ENCODE results near the gene TNFRSF25.
"Not testable (repeated sequence)": the region's sequence is repeated elsewhere in the genome, so short reads cannot be mapped to it uniquely, and the experiment has no call there.

TNFRSF25 gene

DNA sequence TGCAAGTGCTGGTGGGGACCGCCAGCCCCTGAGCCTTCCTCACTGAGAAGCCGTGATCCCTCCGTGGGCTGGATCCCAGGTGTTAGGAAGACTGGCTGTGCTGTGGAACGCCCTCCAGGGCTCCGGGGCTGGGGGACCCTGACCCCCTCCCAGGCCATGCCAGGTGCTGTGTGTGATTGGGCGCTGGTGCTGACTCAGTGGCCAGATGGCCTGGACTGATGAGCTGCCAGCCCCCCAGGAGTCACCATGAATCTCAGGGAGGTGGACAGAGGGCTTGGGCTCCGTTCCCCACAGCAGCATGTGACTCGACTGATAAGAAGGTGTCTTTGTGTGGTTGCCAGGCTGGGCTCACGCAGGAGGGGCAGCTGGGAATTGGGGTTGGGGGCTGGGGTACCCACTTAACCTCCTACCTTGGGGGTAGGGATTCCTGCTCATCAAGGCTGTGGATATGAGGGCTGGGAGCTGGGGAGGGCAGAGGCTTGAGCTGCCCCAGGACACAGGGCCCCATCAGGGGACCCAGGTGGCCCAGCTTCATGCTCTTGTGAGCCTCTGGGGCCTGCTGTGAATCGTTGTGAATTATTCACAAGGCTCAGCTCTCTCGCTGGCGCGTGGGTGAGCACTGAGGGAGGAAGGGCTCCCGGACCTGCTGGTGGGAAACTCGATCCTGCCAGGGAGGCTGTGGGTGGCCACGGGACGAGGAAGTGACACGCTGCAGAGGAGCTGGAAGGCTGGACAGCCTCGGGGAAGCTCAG is 36.1 kb downstream of the TNFRSF25 start:
- DNase-seq = not testable (repeated sequence)

DNA sequence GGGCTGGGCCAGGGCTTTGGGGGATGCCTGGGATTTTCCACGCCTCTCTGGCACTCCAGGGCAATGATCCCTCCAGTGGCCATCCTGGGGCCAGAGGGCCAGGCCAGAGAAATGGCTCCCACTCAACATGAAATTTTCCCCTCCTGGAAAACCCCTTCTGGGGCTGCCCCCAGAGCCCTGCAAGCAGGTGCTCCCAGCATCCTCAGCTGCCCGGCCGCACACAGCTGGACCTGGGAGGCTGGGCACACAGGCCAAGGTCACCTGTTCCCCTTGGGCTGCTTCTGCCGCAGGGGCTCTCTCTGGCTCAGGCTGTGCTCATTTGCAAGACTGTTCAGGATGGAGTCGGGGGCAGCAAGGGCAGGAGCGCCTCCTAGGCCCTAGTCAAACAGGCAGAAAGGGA is 37.5 kb downstream of the TNFRSF25 start:
- DNase-seq = not testable (repeated sequence)

DNA sequence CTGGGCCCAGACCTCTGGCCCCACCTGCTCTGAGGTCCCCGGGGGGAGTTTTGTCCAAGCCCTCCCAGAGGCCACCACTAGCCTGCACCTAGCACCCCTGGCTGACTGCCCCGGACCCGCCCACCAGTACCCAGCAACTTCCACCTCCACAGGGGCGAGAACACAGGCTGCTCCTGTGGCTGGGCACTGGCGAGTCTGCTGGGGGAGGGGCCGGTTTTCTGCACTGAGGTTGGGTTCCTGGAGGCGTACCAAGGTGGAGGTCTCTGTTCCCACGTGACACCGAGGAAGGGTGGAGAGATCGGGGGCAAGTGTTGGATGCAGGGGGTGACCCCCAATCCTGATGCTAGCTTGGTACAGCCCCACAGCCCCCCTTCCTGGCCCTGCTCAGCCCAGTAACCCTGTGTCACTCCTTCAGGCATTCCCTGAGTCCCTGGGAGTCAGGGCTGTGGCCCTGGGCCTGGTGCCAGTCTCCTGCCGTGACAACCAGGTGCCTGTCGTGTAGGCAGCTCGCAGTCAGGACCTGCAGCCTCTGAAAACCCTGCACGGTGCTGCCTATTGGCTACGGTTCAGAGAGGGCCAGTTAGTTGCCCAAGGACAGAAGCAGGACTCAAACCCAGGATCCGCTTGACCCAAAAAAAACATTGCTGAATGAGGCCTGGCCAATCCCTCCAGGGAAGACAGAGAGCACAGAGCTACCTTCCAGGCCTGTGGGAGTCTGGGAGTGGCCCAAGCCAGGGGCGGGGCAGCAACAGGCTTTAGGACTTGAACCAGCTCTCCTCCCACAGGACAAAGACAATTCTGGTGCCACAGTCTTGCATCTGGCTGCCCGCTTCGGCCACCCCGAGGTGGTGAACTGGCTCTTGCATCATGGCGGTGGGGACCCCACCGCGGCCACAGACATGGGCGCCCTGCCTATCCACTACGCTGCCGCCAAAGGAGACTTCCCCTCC is 38.3 kb downstream of the TNFRSF25 start:
- DNase-seq = peak; percentile 38

DNA sequence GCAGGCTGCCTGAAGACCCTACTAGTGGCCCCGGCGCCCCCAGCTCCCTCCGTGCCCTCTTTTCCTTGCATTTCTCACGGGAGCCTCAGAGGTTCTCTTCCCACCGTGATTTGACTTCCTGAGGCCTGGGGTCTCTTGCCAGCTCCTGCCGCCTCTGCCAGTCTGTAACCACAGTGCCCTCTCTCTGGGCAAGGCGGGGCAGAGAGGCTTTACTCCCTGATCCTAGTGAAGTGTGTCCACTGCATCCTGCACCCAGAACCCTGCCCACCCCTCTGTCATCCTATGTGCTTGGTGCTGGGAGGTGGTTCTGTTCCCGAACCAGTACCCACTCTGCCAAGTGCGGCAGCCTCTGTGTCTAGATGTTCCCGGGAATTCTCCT is 39.0 kb downstream of the TNFRSF25 start:
- DNase-seq = no peak

DNA sequence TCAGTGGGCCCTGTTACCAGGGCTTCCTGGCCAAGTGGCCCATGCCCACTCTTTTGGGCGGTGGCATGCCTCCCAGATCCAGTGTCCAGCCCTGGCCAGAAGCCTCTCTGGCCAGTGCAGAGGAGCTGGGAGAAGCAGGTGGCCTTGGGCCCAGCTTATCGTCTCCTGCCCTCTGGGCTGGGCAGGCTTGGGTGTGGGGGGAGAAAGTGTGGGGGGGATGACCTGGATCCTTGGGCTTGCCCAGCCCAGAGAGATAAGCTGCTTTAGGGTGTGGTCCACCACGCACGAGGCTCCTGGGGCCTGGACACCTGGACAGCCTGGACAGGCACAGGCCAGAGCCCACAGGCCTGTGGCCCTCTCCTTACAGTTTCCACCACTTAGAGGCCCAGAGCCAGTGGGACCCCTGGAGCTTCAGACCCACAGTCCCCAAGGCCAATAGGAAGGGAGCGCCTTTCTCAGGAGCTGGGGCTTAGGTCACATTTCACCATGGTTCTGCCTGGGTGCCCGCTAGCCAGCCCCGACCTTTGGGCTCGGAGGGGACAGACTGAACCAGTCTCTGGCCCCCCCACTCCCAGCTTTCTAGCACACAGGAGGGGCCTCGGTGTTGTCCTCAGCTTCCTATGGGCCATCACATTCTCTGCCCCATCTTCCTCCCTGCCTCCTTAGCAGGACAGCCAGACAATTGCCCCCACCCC is 39.5 kb downstream of the TNFRSF25 start:
- DNase-seq = no peak

DNA sequence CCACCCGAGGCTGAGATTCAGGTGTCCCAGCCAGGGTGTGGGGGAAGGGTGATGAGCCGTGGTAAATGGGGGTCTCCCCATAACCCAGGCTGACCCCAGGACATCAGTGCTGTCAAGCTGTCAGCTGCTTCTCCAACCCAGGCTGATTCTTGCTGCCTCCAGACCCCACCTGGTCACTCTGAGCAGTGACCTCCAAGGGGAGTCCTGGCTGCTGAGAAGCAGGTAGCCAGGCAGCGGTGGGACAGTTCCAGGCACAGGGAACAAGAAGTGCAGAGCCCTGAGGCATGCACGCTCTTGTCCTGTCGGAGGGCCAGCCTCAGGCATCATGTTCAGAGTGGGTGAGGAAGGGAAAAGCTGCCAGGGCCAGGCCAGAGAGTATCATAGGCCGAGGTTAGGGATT is 40.3 kb downstream of the TNFRSF25 start:
- DNase-seq = no peak

DNA sequence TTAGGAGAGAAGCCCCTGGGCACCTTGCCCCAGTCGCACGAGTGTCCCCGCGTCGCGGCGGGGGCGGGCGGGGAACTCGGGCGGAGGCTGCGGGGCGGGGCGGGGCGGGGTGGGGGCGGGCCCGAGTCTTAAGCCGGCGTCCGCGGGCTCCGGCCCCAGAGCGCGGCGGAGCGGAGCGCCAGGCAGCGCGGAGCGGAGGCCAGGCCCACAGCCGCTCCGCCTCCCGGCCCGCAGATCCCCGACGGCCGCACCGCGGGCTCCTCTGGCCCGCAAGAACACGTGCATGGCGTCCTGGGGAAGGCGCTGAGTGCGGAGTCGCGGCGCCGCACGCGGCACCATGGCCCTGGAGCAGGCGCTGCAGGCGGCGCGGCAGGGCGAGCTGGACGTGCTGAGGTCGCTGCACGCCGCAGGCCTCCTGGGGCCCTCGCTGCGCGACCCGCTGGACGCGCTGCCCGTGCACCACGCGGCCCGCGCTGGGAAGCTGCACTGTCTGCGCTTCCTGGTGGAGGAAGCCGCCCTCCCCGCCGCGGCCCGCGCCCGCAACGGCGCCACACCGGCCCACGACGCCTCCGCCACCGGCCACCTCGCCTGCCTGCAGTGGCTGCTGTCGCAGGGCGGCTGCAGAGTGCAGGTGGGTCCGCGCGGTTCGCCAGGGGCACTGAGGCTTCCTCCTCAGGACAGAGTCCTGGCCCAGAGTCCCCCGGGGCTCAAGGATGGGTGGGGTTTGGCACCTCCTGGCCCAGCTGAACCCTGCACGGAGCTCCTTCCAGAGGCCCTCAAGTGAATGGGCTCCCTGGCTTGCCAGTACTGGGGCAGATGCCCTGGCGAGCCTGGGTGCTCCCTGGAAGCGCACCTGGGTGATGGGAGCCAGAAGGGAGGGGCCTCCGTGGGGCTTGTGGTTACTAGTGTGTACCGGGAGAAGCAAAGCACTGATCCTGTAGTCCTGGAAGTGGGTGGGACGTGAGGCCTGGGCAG is 41.1 kb downstream of the TNFRSF25 start, which contains the start of gene ESPN:
Gene ESPN (plus strand): TSS at position 158 of the 975 bp plus-strand sequence. CDS start 180 bp downstream, at position 338.
- peak; percentile 23 for DNase-seq

DNA sequence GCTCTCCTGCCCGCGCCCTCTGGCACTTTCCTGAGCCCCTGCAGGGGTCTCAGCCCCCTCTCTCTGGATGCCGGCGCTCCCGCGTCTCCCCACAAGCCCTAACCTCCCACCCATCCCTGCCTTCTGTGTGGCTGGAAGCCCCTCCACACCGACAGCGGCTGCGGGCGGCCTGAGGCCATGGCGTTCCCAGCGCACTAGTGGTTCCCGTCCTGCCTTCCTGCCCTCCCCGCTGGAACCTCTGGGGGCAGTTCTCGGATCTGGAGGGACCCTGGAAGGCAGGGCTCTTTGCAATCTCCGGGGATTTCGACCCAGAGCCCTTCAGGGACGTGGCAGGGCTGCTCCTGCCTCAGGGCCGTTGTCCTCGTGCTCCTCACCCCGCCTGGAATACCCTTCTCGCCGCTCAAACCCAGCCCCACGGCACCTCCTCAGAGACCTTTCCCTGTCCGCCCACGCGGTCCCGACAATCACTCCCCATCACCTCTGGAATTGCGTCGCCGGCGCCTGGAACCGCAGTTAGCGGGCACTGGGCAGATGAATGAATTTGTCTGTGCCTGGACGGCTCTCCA is 41.9 kb downstream of the TNFRSF25 start:
- peak; percentile 20 for DNase-seq

DNA sequence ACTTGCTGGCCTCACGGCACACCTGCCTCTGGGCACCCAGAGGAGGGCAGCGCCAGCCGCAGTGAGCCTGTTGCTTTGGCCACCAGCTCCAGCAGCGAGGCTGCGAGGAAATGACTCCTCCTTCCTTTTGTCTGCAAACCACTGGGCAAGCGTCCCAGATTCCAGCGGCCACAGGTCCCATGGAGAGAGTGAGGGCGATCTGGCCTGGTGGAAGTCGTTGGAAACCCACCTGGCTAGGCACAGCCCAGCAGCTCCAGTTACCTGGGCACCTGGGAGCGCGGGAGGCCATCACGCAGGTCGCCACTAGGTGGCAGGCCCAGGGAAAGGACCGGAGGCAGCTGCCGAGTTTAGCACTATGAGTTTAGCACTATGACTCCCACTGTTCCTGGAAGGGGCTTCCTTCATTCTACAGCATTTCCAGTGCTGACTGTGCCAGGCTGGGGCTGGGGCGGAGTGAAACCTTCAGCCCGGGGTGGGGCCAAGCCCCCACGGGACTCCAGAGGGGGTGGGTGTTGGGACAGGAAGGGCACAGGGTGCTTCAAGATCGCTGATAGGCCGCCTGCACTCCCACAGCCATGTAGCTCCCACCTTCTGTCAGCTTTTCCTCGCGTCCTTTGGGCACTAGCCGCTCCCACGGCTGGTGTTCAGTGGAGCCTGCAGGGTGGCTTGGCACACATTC is 42.5 kb downstream of the TNFRSF25 start:
- peak; percentile 75 for DNase-seq

DNA sequence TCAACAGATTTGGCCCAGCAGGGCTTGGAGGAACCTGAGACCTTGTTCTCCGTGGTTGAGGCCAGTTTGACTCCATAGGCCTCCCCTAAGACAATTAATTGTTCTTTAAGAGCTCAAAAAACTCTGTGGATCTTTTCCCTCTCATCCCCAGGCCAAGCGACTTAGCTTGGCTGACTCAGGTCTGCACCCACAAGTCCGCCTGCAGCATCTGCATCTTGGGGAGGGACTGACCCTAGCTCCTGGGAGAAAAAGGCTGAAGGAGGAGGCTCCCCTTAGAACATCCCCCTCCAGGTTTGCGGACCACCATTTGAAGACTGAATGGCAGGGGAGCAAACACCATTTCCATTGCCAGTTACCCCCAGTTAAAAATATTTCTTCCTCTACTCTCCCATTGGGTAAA is 44.7 kb downstream of the TNFRSF25 start:
- no peak for DNase-seq

DNA sequence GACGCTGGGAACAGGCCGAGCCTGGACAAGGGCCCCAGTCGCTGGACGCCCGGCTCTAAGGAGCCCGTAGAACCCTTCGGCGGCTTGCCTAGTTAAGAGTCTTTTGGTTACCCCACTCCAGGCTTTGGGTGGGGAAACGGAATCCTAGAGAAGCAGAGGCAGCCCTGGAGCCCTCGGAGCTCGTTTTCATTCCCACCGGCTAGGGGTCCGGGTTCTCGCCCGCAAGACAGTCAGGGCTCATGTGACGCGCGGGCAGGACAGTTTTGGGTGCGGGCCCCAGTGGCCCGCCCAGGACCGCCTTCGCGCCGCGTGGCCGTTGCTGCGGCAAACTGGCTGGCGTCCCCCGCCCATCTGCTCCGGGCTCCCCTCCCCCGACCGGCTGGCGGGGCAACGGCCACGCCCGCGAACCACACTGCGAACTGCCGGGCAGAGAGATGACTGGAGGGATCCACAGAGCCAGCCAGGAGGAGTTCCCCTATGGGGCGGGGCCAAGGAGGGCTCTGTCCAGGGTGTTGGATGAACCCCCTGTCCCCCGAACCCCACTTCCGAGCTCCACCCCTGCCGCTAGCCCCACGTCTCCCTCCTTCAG is 45.4 kb downstream of the TNFRSF25 start:
- no peak for DNase-seq

DNA sequence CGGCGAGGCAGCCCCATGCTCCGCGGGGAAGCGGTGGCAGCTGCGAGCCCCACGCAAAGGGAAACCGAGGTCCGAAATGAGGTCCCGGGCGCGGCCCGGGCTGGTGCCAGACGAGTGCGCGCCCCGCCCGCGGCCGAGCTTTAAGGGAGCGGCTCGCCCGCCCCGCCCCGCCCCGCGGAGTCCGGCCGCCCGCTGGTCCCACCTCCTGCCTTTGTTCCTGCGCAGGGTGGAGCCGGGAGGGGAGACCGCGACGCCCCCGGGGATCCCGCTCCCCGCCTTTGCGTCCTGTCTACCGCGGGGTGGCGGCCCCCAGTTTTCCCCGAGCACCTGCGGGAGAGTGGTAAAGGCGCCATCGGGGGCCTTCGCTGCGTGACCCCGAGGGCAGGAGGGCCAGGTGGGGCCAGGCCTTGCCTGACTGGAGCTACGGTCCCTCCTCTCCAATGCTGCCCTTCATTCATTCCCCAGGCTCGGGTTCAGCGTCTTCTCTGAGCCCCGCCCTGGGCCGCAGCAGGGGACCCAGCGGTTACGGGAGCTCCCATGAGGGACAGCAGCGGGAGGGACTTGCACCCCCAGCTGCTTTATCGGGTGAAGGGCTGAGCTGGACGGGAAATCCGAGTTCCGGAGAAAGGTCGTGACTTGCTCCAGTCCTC is 46.0 kb downstream of the TNFRSF25 start, which contains the start of gene HES2:
Gene HES2 (minus strand): TSS at position 116 of the 650 bp plus-strand sequence. CDS start 99 bp downstream, at position 17.
- DNase-seq = no peak

DNA sequence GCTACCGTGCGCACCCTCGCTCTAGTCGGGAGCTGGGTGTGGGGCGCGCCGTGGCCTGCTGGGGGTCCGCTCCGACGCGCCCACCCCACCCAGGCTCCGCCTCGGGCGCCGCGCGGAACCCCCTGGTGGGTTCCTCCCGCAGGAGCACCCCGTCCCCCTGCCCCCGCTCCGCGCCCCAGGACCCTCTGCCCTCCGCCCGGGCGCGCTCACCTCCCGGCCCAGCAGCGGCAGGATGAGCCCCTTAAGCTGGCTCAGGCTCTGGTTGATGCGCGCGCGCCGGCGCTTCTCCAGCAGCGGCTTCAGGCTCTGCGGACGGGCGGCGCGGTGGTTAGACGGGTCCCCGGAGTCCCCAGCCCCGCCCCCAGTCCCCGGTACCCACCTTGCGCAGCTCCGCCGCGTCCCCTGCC is 46.6 kb downstream of the TNFRSF25 start:
- no peak for DNase-seq

DNA sequence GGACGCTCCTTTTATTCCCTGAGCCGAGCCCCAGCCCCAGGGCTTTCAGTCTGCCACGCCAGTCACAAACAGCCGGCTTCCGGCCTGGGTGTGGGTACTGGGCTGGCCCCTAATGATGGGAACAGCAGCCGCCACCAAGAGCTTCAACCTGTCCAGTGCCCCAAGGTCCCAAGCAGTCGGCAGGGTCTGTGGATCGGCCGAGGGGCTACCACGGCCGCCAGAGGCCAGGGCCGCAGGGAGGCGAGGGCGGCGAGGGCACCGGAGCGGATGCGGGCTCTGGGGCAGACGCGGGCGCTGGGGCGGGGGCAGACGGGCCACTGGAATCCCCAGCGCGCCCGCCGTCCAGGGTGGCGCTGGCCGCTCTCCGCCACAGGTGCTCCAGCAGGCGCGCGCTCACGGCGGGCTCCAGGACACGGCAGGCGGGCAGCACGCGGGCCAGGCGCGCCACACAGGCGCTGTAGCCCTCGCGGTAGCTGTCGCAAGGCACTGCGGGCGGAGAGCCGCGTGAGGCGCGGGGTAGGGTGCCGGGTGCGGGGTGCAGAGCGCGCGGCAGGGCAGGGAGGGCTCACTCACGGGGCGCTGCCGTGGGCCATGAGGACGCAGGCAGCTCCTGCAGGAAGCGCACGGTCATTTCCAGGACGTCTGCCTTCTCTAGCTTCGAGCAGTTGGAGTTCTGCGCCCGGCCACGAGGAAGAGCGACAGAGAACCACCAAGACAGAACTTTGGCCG is 47.1 kb downstream of the TNFRSF25 start:
- DNase-seq = no peak

DNA sequence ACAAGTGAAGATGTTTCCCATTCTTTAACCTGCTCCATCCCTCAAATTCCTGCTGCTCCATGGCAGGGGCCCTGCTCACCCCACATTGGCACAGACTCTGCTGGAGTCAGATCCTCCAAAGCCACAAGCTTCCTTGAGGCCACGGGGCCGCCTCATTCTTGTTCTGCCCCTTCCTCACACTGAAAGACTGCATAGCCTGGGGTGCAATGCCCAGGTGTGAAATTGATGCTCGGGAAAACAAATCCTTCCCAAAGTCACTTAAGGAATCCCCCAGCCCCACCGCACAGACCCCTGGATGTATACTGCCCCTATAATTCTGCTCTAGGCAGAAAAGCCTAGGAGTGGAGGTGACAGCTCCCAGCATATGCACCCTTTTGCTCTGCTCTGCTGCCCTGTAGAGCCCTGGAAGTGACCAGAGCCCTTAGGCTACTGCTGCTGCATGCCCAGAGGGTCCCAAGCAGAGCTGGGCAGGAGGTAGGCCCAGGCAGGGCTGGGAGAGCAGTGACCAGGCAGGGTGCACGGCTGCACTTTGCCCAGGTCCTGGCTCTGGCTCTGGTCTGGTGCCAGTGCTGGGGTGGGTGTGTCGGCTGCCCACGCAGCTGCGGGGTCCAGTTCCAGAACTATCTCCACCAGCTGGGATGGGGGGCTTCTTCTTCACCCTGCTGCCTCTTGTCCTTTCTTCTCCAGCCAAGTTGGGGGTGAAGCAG is 47.9 kb downstream of the TNFRSF25 start:
- DNase-seq = no peak

DNA sequence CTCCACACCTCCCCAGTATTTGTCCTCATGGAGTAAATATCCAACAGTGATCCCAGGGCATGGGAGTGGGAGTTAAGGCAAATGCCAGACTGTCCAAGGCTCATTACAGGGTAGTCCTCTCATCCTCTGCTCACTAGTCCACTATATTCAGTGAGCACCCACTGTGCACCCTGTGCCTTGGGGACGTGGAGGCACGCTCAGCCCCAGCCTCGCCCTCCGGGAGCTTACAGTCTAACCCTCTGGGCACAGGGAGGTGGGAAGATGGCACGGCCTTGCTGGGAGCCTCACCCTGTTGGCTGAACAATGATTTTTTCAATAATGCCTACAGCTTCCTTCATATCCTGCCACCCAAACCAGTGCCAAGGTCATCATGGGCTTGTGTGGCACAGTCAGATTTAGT is 49.1 kb downstream of the TNFRSF25 start:
- no peak for DNase-seq

DNA sequence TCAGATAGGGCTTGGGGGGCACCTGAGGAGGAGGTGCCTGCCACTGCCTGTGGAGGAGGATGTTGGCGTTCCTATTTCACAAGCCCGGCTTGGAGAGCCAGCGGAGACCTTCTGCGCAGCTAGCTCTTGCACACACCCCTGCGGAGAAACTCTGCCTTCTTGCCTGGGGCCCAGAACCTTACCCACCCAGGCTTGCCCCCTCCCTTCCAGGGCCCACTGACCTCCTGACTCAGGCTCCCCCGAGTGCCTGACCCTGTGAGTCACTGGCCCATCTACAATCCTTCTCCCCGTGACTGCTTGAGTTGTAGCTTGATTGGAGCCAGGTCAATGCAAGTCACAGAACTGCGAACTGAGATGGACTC is 49.7 kb downstream of the TNFRSF25 start:
- no peak for DNase-seq

DNA sequence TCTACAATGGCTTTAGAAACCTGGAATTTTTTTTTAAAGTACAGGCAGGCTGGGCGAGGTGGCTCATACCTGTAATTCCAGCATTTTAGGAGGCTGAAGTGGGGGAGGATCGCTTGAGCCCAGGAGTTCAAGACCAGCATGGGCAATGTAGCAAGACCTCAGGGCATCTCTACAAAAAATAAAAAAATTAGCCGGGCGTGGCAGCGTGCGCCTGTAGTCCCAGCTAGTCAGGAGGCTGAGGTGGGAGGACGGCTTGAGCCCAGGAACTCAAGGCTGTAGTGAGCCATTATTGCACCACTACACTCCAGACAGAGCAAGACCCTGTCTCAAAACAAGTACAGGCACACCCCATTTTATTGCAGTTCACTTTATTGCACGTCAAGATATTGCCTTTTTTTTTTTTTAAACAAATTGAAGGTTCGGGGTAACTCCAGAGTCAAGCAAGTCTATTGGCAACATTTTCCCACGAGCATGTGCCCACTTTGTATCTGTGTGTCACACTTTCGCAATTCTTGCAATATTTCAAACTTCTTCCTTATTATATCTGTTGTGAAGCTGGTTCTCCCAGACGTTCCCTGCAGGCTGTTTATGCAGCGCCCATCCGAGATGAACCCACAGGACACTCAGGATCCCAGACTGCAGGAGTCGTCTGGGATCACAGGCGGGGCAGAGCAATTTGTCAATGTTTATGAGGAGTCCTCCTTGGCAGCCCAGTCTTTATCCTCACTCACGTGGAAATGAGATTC is 50.9 kb downstream of the TNFRSF25 start:
- no peak for DNase-seq
